Stimulated activated CD8-positive, alpha-beta memory T cell treated with anti-CD3 and anti-CD28 coated beads, Interleukin-4, amount 100 ng/mL, for 4 hours (primary cell): ENCODE data around the gene MTERF2.

Source experiments
- DNase-seq, 2 donors: peaks; one replicate each; pipeline ENCODE4 v3.0.0-alpha.2; 2020; ENCODE audit warnings: low read depth in 2 of 2, low spot score in 1 of 2

Gene MTERF2

DNA sequence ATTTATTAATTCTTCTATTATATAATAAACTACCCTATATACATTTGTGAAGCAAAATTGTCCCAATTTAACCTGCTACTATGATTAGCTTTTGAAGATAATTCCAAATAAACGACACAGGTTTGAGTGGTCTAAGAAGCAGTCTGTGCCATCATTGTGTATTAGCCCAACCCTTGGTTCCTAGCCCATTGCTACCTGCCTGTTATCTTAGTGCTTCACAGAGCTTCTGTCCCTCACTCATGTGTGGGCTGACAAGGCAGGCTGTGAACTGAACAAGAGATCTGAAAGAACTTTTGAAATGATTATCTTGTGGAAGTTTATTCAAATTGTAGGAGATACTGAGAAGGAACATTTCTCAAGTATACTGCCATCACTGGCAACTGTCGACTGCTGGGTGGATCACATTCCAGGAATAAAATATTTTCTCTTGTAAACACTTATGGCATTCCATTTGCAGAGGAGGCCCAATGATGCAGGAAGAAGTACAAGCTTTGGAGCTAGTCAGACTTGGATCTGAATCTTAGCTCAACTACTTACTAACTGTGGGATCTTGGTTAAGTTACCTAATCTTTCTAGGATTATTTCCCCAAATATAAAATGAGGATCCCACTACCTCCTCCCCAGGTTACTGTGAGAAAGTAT lies 7.8 kb upstream of the MTERF2 start:
- DNase-seq: no peak

DNA sequence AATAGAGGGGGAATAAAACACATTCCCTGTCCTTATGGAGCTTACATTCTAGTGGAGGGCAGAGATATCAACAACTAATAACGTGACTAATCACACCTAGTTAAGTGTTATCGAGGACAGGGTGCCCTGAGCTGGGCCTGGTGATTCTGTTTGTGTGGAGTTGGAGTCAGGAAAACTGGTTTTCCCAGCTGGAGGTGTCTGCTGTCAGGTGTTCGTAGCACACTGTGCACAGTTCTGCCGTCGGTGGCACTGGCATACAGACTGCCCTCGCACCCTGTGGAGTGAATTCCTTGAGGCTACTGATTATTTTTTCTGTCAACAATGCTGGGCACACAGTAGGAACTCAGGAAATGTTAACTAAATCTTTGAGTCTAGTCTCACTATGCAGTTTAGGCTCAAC lies 900 bp upstream of the MTERF2 start:
- no peak for DNase-seq

DNA sequence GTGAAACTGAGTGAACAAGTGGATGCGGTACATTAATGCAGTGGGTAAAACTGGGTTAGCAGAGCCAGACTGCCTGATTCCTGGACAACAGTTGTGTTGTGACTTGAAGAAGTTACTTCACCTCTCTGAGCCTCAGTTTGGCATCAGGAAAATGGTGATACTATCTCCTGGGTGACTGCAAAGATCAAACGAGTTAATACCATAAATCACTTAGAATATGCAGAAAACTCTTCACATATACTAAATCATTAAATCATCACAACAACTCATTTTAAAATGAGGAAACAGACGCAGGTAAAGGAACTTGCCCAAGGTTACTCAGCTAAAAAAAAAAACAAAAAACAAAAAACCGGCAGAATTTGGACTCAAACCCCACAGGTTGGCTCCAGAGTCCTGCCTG lies 811 bp downstream of the MTERF2 start:
- no peak for DNase-seq

DNA sequence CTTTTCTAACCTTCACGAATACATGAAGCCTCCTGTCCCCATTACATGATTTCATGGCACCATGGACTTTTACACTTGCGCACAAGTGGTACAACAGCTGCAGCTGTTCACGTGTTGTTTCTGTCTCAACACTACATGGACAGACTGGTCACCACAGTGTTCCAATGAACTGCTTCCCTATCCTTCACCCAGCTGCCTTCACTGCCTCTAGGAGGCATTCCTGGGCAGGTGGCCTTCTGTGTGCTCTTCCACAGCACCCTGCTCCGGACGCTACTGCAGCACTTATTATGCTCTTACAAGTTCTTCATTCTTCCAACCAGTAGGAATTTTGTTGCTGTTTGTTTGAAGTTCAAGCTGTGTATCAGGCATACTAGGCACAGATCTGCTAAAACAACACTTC lies 1.5 kb downstream of the MTERF2 start:
- DNase-seq: no peak

DNA sequence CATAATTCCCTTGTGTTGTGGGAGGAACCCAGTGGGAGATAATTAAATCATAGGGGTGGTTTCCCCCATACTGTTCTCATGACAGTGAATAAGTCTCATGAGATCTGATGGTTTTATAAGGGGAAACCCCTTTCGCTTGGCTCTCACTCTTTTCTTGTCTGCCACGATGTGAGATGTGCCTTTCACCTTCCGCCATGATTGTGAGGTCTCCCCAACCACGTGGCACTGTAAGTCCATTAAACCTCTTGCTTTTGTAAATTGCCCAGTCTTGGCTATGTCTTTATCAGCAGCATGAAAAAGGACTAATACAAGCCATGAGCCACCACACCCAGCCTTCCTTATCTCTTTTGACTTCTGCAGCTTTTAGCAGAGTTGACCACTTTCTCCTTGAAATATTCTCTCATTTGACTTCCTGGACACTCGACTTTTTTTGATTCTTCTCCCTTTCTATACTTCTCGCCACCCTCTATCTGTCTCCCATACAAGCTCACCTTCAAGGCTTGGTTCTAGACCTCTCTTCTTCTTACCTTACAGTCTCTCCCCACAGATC lies 2.3 kb downstream of the MTERF2 start:
- DNase-seq: no peak

DNA sequence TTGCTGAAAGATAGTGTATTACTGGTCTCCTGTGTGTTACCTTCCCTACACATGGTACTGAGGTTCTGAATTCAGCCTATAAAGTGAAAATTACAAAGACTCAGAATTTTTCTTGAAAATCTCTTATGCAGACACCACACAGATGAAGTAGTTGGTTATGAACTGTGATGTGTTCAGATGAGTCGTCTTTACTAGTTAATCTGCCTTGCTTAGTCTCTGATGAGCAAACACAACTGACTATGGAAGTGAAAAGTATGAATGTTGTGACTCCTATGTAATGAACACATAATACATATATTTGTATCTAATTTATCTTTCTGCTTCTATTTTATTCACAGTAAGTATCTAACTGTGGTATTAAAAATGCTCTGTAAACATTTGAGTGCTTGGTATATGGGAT lies 4.7 kb downstream of the MTERF2 start:
- no peak for DNase-seq

DNA sequence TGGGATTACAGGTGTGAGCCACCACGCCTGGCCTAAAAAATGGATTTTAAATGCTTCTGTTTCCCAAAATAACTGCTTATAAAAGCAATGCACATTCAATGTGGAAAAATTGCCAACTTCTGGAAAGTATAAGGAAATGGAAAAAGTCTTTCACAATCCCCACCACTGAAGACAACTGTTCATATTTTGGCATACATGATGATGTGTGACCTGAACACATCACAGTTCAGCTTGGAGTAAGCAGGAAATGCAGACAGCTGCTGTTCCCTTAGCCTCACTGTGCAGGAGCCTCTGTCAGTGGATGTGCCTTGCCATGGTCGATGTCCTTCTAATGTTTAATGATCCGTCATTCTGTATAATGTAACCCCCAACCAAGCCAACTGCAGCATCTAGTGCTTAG lies 5.2 kb downstream of the MTERF2 start:
- no peak for DNase-seq

DNA sequence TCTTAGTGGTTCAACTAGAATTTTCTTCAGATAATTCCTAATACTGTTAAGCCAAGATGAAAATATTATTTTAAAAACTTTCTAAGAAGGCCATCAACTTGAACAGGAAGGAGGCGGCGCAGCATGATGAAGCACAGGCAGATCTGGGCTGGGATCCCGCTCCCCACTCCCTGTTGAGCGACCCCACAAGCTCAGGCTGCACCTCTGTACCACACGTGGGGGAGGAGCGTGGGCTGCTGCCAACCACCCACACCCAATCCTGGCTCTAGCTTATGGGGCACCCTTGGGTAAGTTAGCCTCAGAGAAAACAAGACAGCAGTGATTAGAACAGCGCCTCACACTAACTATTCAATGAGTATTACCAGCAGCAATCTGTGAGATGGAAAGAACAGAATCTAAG lies 6.0 kb downstream of the MTERF2 start:
- no peak for DNase-seq

DNA sequence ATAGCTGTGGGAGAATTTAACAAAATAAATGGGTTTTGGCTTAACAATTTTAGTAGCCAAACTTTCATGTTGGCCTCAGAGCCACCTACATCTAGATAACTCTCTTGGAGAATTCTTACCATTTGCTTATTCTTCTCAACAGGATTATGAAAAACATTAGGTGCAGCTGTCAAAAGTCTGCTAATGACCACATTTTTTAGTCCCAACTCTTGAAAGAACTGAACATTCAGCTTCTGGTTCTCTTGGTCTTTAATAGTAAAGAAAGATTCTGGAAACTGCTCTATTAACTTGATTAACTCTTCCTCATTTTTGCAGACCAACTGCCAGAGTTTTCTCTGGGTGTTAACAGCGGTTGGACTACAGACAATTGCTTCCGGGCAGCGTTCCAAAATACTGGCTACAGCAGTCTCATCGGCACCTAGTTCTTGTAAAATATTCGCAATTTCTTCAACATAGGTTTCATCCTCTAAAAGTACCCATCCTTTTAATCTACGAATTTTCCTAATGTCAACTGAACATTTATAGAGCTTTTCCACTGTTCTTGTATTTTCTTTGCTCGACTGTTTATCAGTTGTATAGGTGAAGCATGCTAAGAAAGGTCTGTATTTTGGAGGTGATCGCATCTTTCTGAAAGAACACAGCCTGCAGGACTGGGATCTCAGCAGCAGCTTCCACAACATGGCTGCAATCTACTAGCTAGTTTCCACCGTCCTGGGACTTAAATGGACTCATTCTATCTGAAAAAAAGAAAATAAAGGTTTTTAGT lies 8.7 kb downstream of the MTERF2 start:
- DNase-seq: no peak

DNA sequence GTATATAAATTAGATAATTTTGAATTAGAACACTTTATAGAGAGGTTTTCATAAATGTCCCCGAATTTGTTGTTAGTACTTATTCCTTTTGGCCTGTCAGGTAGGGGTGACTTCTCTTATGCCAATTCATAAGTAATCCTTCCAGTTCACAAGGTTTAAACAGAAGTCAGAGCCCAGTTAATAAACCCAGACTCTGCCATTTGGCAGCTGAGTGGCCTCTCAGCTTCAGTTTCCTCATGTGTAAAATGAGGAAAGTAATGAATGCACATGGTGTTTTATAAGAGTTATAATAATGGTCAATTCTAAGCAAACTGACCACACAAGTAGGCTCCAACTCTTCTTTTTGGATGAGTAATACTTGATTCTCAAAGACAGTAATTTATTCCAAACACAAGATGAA lies 10.3 kb downstream of the MTERF2 start:
- DNase-seq: no peak

DNA sequence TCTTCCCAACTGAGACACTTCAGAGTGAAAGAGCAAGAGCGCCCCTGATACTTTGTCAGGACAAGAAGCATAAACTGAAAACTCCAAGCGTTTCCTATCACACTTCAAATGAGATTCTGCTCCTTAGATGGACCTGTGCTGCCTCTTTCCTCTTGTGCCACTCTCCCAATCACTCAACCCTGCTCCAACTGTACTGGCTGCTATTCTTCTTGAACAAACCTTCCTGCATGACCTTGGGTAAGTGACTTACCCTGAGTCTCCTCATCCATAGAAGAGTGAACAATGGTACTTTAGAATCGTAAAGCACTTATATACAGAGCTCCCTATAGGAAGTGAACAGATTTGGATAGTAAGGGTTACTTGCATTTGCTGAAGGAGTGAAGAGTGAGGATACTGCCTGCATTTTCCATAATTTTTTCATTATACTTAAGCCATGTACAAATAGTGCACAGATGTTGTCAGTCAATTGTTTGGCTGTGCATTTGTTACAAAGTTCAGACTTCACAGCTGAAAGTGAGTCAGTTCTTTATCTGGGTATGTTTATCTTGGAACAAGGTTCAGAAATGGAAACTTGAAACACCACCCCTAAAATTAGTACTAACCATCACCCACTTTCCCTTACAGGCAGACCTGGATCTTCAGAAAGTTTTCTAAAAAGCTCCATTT lies 10.8 kb downstream of the MTERF2 start:
- no peak for DNase-seq

DNA sequence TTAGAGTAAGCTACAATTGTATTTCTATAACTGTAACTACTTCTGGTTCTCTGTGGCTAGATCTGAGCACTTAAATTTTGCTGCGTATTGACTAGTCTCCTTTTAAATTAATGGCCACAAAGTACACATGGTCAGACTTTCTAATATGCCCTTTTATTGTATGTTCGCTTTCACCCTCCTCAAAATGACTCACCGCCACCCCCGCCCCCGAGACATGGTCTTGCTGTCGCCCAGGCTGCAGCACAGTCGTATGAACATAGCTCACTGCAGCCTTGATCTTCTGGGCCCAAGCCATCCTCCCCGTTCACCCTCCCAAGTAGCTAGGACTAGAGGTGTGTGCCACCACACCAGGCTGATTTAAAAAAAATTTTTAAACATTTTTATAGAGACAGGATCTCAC lies 11.8 kb downstream of the MTERF2 start:
- DNase-seq: no peak

DNA sequence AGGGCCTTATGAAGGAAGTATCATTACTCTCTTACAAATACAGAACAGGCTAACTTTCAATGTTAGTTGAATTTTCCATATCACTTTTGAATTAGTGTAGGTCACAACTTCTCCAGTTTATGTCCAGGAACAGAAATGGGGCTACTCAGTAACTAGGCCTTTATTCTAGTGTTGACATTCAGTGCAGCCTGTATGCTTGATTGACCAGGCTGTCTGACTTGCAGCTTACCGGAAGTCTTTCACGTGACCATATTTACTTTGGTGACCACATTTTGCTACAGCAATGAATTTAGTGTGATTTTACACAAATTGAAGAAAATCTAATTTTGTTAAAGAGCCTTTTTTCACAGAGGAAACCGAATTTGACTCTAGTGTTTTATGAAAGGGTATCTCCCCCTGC lies 12.4 kb downstream of the MTERF2 start:
- DNase-seq: no peak

DNA sequence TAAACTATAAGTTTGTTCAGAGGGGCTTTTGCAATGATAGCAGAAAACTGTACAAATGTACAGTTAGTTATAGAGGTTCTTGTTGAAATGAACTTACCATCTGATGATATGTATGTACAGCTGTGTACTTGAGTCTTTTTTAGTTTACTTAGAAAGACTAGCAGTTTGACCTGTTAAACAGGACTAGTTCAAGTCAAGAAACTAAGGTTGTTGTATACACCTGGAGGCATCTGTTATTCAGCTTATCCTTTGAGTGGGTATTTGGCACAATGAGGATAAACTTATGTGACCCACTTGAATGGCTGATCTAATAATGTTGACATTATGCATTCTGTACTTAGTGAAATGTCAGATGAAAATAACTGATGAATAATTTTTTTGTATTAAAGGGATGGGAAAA lies 13.4 kb downstream of the MTERF2 start:
- no peak for DNase-seq

DNA sequence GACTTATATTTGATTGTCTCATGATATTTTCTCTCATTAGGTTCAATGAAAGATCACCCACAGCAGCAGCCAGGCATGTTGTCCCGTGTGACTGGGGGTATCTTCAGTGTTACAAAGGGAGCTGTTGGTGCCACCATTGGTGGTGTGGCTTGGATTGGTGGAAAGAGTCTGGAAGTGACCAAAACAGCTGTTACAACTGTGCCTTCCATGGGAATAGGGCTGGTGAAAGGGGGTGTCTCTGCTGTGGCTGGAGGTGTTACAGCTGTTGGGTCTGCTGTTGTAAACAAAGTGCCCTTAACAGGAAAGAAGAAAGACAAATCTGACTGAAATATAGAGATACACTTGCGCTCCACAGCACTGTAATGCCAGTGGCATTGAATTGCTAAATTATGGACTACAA lies 15.9 kb downstream of the MTERF2 start:
- no peak for DNase-seq

DNA sequence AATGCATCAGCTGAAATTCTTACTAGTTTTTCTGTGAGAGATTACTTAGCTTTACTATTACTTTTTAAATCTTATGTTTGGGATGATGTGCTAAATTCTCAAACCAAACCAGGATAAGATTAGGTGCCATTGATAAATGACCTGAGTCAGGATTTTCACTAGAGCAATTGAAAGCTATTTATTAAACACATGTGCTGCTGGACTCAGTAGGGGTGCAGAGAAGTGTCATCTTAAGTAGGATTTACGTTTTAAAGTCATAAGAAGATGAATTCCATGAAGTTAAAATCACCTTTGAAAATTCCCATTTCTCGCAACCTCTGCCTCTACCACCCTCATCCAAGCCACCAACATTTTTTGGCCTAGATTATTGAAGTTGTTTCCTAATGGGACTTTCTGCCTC lies 22.4 kb downstream of the MTERF2 start:
- no peak for DNase-seq

DNA sequence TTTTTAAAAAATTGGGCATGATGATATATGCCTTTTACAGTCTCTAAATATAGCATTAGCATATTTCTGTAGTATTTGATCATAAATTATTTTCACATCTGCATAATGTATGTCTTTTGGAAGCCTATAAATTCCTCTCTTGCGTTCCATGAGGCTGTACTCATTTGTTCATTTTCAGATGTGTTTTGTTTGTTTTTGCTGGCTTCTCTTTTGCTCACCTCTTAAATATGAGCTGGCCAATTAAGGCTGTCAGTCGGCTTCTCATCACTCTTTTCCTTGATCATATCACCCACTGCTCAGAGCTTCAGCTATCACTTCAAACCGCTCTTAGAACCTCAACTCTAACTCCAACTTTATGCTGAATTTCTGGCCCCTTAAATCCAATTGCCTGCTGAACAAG lies 24.7 kb downstream of the MTERF2 start:
- no peak for DNase-seq

DNA sequence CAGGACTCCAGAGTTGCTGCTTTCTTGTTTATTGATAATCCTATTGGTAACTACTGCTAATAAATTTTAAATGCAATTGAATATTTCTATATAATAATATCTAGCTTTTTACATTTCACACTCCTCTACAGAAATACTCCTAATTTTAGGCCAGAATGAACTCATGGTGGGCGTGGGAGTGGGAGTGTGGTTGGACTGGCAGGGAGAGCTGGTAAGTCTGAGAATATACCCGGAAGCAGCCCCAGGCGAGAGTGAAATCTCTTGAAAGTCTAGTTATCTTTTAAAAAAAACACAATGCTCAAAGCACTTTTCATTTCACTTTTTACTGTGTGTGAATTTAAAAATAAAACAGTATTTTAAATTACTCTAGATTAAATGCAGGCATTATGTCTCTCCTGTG lies 26.5 kb downstream of the MTERF2 start:
- DNase-seq: no peak

DNA sequence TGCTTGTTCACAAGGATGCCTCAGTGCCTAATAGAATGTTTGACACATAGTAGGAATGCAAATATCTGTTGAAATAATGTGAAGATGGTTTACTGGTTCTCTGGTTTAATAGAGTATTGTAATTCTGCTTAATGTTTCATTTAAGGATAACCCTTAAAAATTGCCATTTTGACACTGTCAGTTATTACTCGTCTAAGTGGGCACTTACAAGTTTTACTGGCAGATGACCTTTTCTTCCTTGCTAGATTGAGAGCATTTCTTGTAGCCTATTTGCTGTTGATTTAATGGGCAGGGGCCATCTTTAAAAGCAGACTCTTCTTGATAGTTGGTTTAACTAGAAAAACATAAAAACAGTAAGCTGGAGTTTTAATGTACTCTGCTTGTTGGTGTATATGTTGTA lies 29.4 kb downstream of the MTERF2 start:
- DNase-seq: no peak

DNA sequence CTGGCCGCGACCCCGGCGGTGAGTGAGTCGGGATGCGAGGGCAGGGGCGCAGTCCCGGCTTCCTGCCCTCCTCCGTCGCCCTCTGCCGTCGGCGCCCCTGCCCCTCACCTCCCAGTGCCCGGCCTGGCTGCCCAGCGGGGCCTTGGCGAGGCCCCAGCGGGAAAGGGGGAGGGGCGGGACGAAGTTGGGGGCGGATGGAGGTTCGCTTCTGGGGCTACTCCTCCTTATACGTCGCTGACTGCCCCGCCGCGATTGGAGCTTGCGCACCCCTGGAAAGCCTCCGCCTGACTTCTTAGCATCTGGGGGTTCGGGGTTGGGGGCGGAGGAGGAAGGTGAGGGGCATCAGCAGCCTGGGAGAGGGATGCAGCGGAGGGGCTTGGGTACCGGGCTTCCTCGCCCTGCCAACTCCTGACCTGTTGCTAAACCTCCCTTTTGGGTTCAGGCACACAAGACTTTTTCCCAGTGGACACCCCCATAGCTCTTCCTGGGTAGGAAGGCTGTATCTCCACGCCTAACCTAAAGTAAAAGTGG lies 30.8 kb downstream of the MTERF2 start:
- peak; percentile 15 to 18 for DNase-seq

DNA sequence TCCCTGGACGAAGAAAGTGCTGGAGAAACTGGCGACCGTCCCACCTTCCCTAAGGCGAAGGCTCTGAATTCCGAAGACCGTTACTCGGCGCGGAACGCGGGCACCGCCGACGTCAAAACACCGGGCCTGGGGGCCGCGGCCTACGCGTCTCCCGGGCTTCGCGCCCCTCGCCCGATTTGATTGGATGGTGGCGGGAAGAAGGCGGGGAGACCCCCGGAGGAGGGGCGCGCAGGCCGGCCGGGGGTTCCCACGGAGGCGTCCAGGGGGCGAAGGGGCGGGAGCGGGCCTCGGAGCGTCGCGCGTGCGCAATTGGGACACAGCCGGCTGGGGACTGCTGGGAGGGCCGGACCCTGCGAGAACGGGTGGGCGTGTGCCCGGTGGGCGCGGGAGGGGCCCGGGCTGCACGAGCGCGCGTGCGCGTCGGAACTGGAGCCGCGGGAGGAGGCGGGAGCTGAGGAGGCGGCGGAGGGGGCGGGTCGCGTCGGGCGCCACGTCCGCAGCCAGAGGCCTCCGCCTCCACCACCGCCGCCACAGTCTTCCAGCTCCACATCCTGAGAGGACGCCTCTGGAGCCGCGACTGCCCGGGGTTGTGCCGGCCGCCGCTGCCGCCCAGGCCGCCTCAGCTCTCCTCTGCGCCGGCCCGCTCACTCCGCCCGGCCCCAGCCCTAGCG lies 31.4 kb downstream of the MTERF2 start, which contains the start of gene TMEM263:
Gene TMEM263, plus strand, starts transcription at position 531 of the 671 bp plus-strand sequence. CDS start 11,210 bp downstream, outside the sequence.
- DNase-seq: peak; percentile 72 to 91
